ENCODE data around the gene PRKCB.
"Not testable (repeated sequence)": the region's sequence is repeated elsewhere in the genome, so short reads cannot be mapped to it uniquely, and the experiment has no call there.

Gene PRKCB

GRCh38 chr16:24108090-24108489 lies 272.3 kb downstream of the PRKCB start:
- DNase-seq, result not testable (repeated sequence)

- no peak for DNase-seq
Observed at GRCh38 chr16:24111724-24112302, 276.0 kb downstream of the PRKCB start.

DNA sequence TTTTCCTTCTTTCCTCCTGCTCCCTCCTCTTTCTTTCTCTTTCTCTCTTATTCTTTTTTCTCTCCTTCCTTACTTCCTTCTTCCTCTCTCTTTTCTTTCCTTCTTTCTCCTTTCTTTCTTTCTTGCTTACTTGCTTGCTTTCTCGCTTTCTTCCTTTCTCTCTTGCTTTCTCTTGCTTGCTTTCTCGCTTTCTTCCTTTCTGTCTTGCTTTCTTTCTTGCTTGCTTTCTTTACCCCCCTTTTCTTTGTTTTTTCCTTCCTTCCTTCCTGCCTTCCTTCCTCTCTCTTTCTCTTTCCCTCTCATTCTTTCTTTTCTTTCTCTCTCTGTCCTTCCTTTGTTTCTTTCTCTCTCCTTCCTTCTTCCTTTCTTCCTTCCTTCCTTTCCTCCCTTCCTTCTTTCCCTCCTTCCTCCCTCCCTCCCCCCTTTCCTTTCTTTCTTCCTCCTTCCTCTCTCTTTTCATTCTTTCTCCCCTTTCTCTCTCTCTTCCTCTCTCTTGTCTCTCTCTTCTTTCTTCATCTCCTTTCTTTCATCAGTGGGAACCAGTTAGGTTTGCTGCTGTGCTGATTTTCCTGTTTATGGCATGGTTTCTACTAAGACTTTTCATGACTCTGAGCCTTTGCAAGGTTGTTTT lies 277.4 kb downstream of the PRKCB start:
- no peak for DNase-seq

DNA sequence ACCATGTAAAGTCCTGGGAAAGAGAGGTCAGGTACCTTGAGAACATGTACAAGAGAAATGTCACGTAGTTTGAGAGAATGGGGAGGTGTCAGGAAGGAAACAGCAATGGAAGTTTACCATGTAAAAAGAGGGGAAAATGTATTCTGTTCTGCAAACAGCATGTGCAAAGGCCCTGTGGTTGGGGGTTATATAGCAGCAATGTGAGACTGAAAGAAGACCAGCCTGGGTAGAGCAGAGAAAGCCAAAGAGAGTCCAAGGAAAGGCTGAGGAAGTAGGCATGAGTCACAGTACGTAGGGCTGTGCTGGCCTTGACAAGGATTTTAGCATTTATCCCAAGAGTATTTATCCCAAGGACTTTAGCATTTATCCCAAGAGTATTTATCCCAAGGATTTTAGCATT lies 279.1 kb downstream of the PRKCB start:
- no peak for DNase-seq

- no peak for DNase-seq
Observed at GRCh38 chr16:24116046-24116776, 280.4 kb downstream of the PRKCB start.

- no peak for DNase-seq
Observed at GRCh38 chr16:24116989-24117388, 281.2 kb downstream of the PRKCB start.

GRCh38 chr16:24117680-24118079 lies 281.9 kb downstream of the PRKCB start:
- no peak for DNase-seq

DNA sequence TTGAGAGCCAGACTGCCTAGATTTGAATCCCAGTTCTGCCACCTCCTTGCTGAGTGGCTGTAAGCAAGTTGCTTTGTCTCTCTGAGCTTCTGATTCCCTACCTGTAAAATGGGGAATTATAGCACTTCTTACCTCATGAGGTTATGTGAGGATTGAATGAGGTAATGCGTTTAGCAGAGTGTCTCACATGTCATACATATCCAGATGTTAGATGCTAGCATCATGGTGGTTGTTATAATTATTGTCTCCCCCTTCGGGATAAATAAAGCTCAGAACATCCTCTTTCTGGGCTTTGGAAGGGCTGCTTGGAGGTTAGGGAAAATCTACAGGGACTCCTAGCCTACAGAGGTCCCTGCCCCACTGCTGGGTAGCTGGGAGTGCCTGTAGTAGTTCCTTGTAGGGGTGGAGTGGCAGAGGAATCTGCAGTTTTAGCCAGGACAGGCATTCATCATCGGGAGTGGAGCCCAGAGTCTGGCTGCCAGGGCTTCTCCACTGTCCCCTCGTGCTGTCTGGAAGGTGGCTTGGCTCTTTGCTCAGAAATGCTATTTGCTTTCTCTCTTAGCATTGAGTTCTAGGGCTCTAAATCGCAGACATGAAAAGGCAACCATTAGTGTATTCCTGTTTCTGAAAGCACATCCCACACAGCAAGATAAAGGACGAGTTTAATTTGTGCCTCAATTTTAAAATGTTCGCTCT lies 282.5 kb downstream of the PRKCB start:
- no peak for DNase-seq

DNA sequence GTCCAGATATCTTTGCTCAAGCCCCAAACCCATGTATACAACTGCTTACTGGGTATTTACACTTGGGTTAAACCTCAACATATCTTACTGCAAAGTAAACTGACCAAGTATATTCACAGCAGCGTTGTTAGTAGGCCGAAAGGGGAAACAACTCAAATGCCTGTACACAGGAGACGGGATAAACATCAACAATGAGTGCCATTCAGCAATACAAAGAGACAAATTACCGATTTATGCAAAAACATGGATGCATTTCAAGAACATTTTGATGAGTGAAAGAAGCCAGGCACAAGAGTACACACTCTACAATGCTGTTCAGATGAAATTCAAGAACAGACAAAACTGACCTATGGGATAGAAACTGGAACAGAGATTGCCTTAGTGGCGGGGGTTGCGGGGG lies 284.0 kb downstream of the PRKCB start:
- no peak for DNase-seq

- no peak for DNase-seq
Observed at GRCh38 chr16:24123275-24123674, 287.5 kb downstream of the PRKCB start.

GRCh38 chr16:24124291-24124690 lies 288.5 kb downstream of the PRKCB start:
- DNase-seq, result no peak

- no peak for DNase-seq
Observed at GRCh38 chr16:24125214-24125613, 289.4 kb downstream of the PRKCB start.

GRCh38 chr16:24129412-24129918 lies 293.7 kb downstream of the PRKCB start:
- DNase-seq, result no peak

- DNase-seq, result no peak
Observed at GRCh38 chr16:24130494-24131085, 294.8 kb downstream of the PRKCB start.

DNA sequence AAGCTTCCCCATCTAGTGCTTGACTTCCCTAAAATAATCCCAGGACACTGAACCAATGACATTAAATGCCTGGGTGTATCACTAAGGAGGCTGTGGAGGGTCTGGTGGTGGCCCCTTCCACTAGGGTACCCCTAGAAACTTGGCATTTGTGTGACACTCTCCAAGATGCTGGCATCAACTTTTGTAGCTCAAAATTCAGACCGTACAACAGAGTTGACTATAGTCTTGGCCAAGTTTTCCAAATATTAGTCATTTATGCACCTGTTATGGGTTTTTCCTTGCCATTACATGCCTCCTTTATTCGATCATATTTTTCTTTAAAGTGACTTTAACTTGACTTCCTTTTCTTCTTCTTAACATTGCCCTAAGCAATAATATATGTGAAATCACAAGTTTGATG lies 295.5 kb downstream of the PRKCB start:
- DNase-seq, result no peak

DNA sequence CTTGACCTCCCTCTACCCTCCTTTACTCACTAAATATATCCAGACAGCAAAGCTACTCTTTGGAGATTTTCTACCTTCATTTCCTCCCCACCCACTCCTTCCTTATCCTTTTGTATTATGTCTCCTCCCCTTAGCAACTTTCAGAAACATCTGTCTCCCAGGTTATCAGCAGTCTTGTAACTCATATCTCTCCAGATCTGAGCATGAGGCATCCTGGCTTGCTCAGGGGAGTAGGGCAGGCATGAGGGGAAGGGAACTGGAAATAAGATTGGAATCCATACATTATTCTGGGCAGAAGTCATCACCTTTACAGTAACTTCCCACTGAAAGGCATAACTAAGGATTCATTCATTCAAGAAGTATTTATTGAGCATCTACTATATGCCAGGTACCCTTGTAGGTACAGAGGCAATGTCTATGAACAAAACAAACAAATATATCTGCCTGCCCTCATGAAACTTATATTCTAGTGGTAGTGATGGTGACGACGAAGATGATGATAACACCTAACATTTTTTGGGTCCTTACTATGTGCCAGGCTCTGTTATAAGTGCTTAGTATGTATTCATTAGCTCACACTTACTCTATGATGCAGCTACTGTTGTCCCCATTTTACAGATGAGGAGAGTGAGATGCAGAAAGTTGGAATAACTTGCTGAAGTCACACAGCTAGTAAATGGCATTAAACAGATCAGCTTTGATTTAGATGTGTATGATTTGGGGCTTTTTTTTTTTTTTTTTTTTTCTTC lies 296.4 kb downstream of the PRKCB start:
- DNase-seq, result no peak

- DNase-seq, result no peak
Observed at GRCh38 chr16:24132797-24133155, 297.0 kb downstream of the PRKCB start.

- DNase-seq, result no peak
Observed at GRCh38 chr16:24135624-24136565, 300.1 kb downstream of the PRKCB start.

GRCh38 chr16:24138024-24138423 lies 302.2 kb downstream of the PRKCB start:
- no peak for DNase-seq

DNA sequence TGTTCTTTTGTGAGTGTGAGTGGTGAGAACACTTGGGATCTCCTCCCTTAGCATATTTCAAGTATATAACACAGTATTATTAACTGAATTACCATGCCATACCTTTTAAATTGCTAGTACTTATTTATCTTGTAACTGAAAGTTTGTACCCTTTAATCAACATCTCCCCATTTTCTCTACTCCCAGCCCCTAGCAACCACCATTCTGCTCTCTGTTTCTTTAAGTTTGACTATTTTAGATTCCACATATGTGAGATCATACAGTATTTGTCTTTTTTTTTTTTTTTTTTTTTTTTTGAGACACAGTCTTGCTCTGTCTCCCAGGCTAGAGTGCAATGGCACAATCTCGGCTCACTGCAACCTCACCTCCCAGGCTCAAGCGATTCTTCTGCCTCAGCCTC lies 302.8 kb downstream of the PRKCB start:
- no peak for DNase-seq

DNA sequence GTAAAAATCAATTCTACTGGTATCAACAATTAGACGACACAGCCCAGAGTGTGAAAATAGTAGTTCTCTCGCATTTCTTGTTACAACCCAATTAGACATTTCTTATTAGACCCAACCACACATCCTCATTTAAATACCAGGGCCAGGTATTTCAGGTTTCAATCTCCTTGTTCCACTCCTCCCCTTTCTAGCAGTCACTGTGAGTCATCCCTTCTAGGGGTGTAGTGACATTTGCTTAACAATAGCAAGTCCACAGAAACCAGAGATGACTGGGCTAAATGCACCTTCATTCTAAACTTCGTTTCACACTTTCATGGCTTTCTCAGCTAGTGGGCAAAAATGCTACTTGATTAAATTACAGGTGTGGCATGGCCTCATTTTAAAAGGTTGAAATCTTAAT lies 303.5 kb downstream of the PRKCB start:
- no peak for DNase-seq
